Measurements from ENCODE around the gene SLC24A3.

The SLC24A3 gene

DNA sequence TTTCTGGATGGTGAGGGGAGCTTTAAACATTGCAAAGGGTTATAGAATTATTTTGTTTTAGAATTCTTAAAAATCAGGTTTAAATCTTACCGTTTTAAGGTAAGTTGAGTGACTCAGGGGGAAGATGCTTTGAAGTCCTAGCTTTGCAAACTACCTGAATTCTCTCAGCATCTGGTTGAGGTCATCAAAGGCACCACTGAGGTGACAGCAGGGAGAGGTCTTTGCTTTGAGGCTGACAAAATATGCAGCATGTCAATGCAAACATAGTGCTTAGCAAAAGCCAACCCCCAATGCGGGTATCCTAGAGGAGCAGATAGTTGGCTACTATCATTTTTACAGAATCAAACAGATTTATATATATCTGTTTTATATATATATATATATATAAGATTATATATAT is 219.5 kb downstream of the SLC24A3 start:
- DNase-seq, result no peak

DNA sequence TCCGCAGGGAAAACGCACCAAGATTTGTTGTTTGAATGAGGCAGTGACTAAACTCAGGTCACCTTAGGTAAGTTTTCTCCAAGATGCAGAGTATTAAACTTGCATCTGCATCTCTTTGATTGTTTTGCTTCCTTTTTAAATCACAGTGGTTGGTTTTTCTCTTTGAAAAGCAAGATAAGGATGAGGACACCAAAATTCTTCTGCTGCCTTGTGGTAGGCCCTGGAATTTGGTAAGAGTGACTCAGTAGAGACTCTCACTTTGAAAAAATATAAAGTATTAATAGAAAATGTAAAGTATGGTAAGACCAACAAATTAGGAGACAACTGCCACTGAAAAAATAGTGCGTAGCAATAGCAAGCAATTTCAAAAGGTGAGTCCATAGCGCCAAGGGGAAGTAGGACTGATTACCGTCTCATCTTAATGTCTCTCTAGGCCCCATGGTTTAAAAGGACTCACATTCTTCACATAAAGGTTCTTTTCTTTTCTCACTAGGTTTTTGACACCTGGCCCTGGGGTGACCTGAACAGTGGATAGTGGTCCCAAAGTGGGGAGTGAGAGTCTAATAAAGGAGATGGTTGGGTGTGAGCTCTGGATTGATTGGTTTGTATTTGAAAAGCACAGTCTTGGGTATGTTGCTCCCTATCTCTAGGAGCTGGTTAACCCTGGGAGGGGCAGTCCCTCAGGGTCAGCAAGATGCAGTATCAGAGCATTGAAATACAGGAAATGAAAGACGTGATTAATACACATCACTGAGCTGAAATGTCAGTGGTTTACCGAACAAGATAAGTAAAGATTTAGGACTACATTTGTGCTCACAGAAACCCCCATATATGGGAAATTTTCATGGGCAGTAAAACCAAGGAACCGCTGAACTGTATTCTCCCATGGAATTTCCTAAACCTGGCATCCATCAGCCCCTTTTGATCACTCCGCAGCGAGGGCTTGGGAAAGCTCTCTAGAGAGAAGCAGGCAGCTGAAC is 221.2 kb downstream of the SLC24A3 start:
- no peak for DNase-seq

DNA sequence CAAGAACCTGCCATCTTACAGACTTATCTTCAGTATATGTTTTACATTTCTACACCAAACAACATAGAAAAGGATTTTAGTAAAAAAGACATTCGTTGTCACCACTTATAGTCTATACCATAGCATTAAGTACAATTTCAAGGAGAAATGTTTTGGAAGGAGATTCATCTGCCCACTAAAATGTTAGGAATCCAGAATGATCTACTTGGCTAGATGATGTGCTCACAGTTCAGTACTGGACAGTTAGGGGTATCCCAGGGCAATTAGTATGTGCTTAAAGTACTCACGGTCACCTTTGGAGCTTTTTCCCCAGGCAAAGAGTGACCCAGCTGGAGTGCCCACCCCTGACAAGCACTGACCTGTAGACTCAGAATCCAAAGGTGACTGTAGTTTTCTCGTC is 222.9 kb downstream of the SLC24A3 start:
- no peak for DNase-seq

DNA sequence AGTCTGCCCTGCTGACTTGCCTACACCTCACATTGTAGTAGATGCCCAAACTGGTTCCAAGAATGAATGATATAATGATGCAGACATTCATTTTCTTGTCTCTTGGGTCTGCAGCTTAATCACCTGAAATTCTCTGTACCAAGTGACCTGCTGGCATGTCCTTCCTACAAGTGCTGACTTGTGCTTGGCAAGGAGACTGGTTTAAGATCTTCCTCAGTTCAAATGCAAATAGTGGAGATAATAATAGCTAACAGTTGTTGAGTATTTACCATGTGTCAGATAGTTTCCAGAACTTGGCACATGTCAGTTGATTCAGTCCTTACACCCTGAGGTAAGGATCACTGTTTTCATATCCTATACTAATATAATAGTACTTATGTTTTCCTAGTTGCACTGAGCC is 223.4 kb downstream of the SLC24A3 start:
- DNase-seq, result no peak

DNA sequence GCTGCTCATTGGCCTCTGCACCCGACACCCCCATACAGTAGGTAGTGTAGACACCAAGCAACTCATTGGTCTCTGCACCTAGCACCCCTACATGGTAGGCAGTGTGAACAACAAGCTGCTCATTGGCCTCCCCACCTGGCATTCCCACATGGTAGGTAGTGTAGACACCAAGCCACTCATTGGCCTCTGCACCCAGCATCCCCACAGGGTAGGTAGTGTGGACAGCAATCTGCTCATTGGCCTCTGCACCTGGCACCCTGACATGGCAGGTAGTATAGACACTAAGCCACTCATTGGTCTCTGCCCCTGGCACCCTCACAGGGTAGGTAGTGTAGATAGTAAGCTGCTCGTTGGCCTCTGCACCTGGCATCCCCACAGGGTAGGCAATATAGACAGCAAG is 226.0 kb downstream of the SLC24A3 start:
- no peak for DNase-seq

DNA sequence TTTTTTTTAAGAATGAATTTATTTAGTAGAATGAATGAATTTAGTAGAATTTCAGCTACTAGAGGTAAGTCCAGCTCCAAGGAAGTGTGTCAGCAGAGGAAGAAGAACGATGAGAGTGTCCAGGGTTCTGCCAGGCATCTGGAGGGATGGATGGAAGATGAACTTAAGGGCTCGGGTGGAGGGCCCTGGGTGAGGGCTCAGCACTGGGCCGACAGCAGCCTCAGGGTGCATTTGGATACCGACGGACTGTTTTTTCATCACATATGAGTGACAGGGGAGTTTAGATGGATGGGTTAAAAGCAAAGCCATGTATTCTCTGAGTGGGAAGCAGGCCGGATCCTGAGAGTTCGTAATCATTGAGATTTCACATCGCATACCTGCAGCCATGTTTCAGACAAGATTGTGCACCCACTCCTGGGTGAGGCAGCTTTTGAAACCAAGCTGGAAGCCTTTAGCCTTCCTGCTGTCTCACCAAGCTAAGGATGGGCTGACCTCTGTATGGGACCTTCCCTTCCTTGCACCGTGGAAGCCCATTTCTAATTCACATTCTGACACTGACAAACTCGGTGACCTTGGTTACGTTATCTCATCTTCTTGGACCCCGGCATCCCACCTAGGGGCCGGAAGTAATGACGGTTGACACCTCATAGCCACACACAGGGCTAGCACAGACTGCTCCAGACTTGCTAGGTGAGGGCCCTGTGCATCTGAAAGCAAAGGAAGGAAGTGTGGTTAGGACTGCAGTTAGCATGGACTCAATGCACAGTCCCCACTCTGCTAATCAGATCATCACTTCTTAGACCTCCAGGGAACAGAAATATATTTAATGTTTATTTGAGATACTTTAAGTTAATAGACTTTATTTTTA is 228.5 kb downstream of the SLC24A3 start:
- no peak for DNase-seq

DNA sequence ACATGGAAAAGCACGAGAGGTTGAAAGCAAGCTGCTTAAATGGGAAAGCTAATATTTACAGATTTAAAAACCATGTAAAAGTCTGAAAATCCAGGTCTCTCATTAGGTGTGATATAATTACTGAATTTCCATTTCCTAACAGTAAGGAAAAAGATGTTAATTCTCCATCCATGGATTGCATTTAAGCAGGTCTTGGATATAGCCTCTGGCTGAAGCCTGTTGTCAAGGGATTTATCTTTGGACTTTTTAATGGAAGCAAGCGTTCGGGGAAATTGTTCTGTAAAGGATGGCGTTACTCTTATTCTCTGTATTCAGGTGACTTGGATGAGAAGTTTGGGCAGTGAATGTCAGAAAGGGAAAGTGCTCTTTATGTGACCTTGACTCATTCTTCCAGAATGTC is 233.8 kb downstream of the SLC24A3 start:
- DNase-seq, result no peak

DNA sequence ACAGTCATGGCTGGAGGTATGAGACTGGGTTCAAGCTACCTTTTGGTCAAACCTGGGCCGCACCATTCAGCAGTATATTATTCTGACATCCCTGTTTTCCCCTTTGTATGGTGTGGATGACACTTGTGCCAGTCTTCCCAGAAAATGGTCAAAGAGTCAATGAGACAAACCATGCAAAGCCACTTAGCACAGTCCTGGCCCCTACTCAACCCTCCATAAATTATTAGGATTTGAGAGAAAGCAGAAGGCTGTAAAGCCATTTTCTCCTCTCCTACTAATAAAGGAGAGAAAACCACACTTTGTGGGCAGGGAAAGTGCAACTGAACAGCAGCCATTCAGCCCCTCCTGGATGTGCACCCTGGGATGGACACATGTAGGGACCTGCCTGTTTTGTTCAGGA is 236.2 kb downstream of the SLC24A3 start:
- DNase-seq, result no peak

DNA sequence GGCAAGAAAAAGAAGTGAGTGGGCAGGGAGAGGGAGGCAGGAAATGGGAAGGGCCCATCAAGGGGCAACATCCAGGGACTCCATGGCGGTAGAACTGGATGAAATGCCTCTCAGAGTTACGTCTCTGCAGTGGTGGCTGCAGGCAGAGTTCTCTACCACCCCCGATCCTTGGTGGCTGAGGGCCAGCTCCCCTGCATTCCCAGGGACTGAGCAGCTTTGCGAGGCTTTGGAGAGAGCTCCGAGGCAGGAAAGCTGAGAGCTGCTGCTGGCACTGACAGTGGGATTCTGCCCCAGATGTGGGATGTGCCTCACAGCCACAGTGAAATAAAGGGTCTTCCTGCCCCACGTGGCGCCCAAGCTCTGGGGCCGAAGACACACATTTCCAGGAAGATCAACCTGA is 236.6 kb downstream of the SLC24A3 start:
- no peak for DNase-seq

DNA sequence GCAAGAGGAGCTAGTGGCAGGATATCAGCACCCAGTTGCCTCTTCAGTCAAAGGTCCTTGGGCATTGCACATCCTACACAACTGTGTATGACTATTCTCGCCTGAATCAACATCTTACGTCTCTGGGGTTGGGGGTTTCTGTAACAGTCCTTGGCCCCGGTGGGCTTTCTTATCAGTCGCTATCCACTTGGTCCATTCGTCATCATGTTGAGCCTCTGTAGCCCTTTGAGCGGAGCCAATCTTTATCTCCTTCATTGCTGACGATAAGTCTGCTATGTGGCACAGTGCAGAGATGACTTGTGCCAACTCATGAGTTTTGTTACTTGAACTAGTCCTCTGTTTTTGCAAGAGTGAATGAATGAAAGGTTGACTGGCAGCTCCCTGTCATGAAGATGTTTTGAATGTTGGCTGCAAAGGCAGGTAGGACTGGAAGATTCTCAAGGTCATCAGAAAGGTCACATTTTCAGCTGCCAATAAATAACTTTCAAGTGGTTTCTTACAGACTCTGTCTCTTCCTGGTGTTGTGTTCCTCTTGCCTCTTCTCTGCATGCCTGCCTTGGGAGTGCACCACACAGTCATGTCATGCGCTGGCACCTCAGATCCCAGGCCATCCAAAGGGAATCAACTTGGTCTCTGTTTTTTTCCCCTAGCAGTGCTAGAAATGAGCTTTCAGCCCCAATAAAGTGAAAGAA is 238.9 kb downstream of the SLC24A3 start:
- no peak for DNase-seq

DNA sequence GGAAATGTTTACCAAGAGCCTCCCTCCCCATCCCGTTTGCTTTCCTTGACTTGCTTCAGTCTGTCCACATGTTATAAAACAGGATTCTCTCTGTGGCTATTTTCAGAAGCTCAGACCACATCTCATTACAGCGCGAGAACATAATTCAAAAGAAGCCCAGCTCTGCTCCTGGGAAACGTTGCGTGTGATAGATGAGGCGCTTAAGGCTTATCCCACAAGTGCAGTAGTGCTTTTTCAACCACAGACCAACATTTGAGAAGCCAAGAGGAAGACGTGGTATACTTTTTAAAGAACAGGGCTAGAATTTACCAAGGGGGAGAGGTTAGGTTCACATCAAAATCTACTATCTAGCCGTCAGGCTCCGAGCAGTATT is 239.5 kb downstream of the SLC24A3 start:
- DNase-seq, result no peak

DNA sequence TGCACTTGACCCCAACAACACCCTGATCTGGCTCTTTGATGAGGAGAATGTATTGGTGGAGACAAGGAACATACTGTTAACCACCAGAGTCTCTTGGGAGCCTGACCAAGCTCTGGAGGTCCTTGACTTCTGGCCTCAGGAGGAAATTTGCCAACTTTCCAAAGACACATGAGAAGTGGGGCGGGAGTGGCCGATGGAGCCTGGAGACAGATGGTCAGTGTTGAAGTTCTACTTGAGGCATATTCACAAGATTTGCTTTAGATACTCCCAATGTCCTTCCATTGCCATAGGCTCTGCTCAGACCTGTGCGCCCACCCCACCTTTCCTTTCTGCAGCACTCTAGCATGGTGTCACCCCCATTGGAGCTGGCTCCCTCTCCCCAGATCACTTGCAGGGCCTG is 241.0 kb downstream of the SLC24A3 start:
- DNase-seq, result no peak

DNA sequence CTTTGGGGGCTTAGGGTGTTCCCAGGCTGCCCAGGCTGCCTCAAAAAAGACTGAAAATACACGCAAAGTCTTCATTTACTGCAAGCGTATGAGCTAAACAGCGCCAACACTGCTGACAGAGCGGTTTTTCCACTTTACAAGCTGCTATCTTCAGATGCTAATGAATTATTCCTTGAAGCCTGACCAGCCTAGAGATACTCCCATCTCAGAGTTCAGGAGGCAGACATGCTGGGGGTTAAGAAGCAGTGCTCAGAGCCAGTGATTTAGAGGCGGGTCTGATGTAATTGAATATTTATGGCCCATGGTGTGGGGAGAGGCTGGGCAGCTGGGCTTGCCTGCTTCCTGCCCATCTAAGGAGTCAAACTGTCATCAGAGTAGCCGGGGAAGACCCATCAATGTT is 241.4 kb downstream of the SLC24A3 start:
- no peak for DNase-seq

DNA sequence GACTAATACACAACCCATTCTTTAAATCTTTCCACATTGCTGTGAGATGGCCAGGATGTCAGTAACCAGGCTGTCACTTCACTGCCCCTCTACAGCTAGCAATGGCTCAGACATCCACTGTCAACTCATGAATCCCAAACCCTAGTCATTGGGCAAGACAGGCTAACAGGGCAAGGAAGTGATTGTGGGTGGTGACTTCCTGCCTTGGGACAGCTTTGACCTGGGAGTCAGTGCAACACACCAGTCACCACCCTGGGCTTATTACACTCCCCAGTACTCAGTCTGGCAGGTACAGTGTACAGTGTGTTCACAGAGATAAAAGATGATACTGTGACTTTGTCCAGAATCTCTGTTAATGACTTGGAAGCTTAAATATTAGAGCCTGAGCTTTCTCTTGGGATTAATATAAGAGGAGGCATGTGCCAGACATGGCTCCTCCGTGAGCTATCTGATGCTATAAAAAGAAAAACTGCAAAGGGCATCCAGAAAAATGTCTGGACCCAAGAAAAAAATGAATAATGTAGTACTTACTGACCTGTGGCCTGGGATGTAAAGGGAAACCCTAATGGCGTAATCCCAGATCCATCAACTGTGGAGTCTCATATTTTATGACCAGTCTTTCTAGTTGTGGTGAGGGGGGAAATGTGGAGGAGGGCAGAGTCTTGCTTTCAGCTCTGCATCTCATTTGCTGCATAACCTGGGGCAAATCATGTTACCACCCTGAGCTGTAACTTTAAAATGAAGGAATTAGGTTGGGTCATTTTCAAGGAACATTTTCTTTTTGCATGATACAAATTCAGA is 244.4 kb downstream of the SLC24A3 start:
- DNase-seq, result no peak

DNA sequence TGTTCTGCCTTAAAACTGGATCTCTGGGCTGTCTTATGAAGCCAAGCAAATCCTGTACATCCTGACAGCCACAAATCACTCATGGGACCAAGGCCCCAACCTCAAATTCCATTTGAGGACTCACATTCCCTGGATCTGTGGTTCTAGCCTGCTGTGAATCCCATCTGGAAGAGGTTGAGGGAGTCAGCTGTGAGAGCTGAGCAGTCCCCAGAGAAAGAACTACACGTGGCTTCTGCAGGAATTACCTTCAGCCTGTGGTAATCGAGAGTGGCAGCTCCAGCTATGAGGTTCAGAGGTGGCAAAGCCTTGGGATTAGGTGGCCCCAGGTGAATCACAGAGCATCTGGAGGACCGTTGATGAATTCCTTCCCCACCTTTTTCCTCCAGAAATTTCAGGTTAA is 245.2 kb downstream of the SLC24A3 start:
- no peak for DNase-seq

DNA sequence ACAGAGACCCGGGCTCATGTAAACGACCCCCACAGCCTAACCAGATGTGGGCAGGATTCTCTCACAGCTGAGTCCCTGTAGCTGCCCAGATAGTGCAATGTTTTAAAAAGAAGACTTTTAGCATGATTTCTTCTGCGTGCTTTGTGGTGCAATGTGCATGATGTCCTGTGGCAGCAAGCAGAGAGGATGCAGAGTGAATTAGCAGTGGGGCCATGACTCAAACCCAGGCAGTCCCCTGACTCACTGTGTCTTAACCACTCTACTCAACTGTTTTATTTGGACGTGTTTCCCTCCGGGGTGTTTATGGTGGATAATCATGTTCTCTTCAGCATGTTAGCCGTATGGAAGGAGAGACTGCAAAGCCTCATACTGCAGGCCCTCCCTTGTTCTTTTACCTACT is 247.9 kb downstream of the SLC24A3 start:
- DNase-seq, result no peak

DNA sequence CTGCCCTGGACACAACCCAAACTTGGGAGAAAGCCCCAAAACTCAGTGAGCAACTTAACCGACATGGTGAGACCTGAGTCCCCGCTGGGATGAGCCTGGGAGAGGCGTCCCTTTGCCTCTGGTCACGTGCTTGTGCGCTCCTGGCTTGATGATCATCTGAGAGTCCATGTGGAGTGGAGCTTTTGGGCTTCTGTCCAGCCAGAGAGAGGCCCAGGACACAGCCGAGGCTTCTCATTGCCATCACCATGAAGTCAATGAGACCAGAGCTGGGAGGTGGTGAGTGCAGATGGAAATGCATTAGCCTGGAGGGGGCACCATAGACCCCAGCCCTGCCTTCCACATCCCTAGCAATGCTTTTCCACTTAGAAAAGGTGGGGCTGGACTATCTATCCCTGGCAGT is 250.0 kb downstream of the SLC24A3 start:
- DNase-seq, result no peak

DNA sequence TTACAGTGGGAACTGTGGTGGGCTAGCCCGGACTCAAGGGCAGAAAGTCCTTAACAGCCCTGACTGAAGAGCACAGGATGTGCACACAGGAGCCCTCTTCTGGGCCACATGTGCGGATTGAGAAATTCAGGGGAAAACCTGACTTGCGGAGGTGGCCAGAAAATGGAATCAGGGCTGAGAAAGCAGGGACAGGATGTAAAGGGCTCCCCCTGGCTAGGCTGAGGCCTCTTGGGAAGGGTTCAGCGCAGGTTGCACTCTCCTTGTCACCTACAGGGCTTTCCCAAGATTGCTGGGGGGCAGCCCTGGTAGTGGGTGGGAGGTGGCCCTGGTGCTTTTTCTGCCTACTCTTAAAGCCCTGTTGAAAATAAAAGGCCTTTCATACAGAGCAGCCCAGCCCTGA is 251.2 kb downstream of the SLC24A3 start:
- no peak for DNase-seq

DNA sequence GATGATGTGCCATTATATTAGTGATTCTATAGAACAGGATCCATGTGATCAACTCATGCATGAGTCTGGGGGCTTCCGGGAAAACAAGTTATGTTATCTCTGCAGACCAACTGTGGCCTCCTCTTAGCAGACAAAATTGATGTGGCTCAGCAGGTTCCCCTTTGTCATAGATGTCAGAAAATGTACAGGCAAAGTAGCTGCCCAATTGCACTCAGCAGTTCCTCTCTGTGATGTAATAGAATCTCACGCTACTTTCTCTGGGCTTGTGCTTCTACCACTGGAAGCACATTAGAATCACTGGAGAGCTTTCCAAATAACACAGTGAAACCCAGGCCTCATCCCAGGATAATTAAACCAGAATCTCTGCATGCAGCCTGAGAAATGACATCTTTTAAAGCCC is 253.1 kb downstream of the SLC24A3 start:
- DNase-seq, result no peak

DNA sequence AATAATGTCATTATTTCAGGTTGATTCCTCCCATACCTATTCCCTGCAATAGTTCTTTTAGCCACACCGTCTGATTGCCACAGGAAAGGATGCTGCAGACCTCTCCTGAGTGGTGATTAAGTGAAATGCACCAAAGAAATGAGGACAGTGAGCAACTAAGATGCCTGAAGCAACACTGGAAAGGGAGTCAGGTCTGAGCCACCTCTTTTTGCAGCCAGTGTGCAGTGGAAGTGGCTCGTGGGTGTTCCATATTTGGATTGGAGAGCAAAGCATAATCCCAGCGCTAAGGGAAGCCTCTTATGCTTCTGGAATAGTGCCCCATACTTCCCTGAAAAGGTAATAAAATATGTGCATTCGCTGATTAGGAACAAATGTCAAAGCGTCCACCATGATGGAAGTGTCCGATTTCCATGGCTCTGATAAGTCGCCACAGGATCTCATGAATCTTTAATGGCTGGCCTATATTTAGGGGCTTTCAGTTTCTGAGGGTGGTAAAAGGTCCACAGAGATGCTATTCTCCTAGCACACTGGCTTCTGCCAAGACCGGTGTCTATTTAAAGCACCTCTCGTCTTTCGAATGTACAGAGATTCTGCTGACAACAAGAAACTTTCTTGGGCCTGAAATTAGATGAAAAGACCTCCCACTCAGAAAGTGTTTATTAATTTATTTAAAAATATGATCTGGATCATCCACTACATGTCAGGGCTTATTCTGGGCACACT is 253.9 kb downstream of the SLC24A3 start:
- DNase-seq, result no peak

DNA sequence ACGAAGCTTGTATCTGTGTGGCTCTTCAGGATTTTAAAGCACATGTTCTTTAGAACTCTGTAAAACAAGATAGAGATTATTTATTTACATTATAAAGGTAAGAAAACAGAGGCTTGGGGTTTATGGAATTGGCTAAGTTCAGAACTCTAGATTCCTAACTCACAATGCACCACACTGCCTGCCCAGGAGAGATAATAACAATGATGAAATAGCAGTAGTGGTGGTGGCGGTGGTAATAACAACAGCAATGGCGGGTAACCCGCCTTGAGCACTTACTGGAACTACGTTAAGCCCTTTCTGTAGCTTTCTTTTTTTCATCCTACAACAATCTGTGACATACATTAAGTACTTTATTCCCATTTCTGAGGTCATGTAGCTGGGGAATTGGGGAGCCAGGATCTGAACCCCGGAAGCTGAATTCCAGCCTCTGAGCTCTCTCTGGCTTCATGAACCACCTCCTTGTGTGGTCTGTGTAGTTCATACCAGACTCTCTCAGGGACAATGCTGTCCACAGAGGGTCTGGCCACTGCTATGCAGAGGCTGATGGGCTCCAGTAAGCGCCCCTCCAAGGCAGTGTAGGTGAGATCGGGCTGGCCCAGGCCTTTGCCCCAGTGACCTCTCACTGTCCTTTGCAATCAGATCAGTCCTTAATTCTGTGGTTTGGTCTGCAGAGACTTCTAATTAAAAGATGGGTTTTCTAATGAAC is 260.9 kb downstream of the SLC24A3 start:
- DNase-seq, result no peak
